GM18858 (cell line): Measurements from ENCODE around the gene NEK4.
A peak's percentile ranks its signal among the peaks of the same experiment; 100 is the strongest.
"Not testable (repeated sequence)": the region's sequence is repeated elsewhere in the genome, so short reads cannot be mapped to it uniquely, and the experiment has no call there.

Experiments used
- ATAC-seq: cut with Tn5 transposase; IDR thresholded peaks from one replicate; pipeline ENCODE4 v1.9.1; 2021; ENCODE audit not compliant: unreplicated experiment

The NEK4 gene

GRCh38 chr3:52779837-52780585, 9.3 kb upstream of the NEK4 start:
- no peak for ATAC-seq

- peak; percentile 79 for ATAC-seq
Measured at GRCh38 chr3:52779011-52779836, 8.5 kb upstream of the NEK4 start.

- no peak for ATAC-seq
Measured at GRCh38 chr3:52777959-52778805, 7.4 kb upstream of the NEK4 start.

- no peak for ATAC-seq
Measured at GRCh38 chr3:52777127-52777958, 6.6 kb upstream of the NEK4 start, which contains the start of gene ITIH1. Gene ITIH1 (plus strand): TSS chr3:52777599. CDS start chr3:52777616, 17 bp downstream.

- not testable (repeated sequence) for ATAC-seq
Measured at GRCh38 chr3:52776486-52776885, 5.7 kb upstream of the NEK4 start.

GRCh38 chr3:52775877-52776276, 5.1 kb upstream of the NEK4 start:
- ATAC-seq: no peak

- no peak for ATAC-seq
Measured at GRCh38 chr3:52774901-52775864, 4.4 kb upstream of the NEK4 start.

GRCh38 chr3:52774066-52774713, 3.5 kb upstream of the NEK4 start:
- ATAC-seq: no peak

- no peak for ATAC-seq
Measured at GRCh38 chr3:52773361-52774065, 2.8 kb upstream of the NEK4 start.

- no peak for ATAC-seq
Measured at GRCh38 chr3:52771702-52772101, 962 bp upstream of the NEK4 start.

GRCh38 chr3:52771334-52771681, 568 bp upstream of the NEK4 start:
- no peak for ATAC-seq

GRCh38 chr3:52769786-52770455, 819 bp downstream of the NEK4 start:
- no peak for ATAC-seq

- no peak for ATAC-seq
Measured at GRCh38 chr3:52763466-52763865, 7.3 kb downstream of the NEK4 start.

GRCh38 chr3:52756141-52756540, 14.6 kb downstream of the NEK4 start:
- ATAC-seq: no peak

GRCh38 chr3:52754373-52754772, 16.4 kb downstream of the NEK4 start:
- no peak for ATAC-seq

GRCh38 chr3:52752045-52752660, 18.6 kb downstream of the NEK4 start:
- no peak for ATAC-seq

- ATAC-seq: no peak
Measured at GRCh38 chr3:52743721-52744120, 27.0 kb downstream of the NEK4 start.
